Activated naive CD4-positive, alpha-beta T cell (primary cell): ENCODE data around the gene ERGIC1.

Experiments used
- DNase-seq, 4 experiments: peaks; one replicate each; lab custom pipeline; 2025; lab: John Stamatoyannopoulos, UW

The ERGIC1 gene

GRCh38 chr5:172866378-172866777 lies 32.3 kb downstream of the ERGIC1 start:
- DNase-seq: no peak

GRCh38 chr5:172866802-172867748 lies 33.0 kb downstream of the ERGIC1 start:
- no peak for DNase-seq

DNA sequence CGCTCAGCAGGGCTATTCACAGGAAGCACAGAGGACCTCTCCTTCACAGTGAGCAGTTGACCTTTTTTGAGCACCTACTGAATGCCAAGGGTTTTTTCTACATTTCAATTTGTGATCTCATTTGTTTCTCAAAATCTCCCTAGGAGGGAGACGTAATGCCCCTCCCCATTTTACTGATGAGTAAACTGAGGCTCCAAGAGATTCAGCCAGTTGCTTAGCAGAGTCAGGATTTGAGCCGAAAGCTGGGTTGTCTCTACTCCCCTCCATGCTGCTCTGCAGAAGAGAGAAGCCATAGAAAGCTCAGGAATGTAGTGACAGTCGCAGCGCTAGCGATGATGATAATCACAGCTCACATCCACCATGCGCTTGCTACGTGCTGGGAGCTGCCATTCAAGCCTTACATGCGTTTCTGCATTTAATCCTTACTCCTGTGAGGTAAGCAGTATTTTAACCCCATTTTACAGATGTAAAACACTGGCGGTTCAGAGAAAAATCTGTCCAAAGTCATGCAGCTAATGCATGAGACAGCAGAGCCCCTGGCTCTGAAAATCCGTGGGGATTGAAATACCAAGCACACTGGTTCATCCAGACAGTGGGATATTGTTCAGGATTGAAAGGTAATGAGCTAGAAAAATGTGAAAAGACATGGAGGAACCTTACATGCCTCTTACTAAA lies 33.8 kb downstream of the ERGIC1 start:
- no peak for DNase-seq

DNA sequence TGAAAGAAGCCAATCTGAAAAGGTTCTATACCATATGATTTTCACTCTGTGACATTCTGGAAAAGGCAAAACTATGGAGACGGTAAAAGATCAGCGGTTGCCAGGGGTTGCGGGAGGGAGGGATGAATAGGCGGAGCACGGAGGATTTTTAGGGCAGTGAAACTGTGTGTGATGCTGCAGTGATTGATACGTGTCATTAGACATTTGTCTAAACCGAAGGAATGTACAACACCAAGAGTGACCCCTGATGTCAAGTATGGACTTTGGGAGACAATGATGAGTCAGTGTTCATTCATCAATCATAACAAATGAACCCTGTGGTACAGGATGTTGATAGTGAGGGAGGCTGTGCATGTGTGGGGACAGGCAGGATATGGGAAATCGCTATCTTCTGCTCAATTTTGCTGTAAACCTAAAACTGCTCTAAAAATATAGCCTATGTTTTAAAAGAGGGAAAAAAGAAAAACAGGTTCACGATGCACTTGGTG lies 34.4 kb downstream of the ERGIC1 start:
- no peak for DNase-seq

GRCh38 chr5:172868924-172869591 lies 35.0 kb downstream of the ERGIC1 start:
- no peak for DNase-seq

- no peak for DNase-seq
These were observed 35.6 kb downstream of the ERGIC1 start for GRCh38 chr5:172869691-172870090.

DNA sequence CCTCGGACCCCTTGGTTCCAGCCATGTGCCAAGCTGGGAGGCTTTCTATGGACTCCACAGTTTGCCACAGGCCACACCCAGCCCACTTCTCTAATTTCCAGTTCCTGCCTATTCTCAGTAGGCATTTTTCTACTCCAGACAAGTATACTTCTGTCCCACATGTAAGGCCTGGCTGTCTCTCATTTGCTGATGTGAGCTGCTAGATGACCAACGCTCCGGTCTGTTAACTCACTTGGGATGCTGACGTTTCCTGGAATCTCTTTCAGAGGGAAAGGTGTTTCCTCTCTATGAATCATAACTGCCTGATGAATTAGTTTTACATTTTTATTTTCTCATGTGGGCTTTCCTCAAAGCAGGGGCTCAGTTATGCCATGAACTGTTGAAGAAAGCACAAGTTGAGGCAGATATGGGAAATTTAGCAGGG lies 36.3 kb downstream of the ERGIC1 start:
- no peak for DNase-seq

DNA sequence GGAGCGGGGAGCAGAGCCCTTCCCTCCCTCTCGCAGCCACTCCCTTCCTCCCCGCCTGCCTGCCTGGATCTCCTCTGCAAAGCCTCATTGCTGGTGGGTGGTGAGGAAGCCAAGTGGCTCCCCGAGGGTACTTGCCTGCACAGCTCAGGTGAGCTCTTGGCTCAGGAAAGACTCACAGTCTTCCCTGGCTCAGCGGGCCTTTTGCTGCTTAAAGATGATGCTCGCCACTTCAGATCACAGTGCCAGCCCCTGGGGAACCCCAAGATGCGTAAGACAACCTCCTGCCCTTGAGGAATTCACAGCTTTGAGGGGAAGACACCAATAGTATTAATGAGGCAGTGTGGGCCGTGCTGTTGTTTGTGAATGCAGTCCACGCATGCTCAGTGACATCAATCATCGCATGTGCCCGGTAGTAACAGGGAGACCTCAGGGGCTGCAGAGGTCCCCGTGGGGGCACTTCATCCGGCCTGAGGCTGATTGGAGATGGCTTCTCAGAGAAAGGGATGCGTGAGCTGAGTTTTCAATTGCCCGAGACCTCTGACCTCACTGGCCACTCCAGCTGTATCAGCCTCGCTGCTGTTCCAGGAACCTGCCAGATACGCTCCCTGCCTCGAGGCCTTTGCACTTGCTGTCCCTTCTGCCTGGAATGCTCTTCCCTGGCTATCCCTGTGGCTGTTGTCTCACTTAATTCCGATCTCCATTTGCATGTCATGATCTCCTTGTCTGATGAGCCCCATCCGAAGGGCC lies 36.8 kb downstream of the ERGIC1 start:
- no peak for DNase-seq

DNA sequence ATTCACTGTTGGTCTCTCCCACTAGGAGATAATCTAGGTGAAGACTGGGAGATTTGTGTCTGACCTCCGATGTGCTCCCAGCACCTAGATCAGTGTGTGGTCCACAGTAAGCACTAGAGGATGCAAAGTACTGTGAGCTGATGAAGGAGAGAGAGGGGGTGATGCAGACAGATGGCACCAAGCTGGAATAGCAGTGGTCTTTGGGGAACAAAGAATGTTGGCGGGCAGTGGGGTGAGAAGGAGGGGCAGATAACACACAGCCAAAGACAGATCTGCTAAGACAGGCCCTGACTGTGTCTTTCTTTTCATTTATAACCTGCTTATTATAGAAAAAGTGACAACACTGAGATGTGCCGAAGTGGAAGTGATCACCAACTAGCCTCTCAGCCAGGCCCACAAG lies 37.5 kb downstream of the ERGIC1 start:
- no peak for DNase-seq

- no peak for DNase-seq
These were observed 37.9 kb downstream of the ERGIC1 start for GRCh38 chr5:172871982-172872381.

DNA sequence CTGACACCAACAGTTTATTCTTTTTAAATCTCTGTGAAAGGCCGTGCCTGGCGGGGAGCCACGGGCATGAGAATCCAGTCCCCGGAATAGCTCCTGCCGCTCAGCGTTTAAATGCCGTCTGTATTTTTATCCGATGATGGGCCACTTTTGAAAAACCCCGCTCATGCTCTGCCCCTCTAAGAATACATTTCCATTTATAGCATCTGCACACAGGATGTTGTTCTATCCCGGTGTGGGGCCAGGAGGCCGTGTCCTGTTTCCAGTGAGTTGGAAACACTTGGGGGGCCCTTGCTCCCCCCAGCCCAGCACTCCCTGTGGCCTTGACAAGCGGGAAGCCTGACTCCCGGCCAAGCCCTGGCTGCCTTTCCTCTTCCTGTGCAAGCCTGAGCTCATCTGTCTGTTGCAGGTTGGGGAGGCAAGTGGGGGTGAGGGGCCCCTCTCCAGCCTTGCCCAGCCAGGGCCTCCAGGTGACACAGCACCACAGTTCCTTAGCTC lies 39.0 kb downstream of the ERGIC1 start:
- DNase-seq: no peak

- no peak for DNase-seq
These were observed 39.5 kb downstream of the ERGIC1 start for GRCh38 chr5:172873513-172873912.

- no peak for DNase-seq
These were observed 40.8 kb downstream of the ERGIC1 start for GRCh38 chr5:172874647-172875504.

DNA sequence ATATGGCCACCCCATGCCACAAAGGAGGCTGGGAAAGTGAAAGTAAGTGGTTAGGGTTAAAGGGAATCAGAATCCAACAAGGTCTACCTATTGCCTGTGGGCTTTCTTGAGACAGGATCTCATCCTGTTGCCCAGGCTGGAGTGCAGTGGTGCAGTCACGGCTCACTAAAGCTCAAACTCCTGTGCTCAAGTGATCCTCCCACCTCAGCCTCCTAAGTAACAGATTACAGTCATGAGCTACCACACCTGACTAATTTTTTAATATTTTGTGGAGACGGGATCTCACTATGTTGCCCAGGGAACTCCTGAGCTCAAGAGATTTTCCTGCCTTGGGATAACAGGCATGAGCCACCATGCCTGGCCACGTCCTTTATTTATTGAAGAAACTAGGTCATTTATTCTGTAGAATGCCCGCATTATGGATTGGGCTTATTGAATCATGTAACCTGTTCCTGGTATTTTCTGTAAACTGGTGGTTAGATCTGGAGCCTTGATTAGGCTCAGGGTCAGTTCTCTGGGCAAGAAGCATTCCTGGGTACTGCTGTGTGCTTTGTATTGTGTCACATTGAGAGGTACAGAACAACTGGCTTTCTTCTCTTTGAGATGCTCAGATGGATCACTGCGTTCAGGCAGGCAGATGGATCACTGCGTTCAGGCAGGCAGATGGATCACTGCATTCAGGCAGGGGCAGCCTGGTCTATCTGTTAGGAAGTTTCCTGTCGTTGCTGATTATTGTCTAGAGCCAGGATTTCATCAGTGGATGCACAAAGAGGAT lies 41.6 kb downstream of the ERGIC1 start:
- DNase-seq: no peak

DNA sequence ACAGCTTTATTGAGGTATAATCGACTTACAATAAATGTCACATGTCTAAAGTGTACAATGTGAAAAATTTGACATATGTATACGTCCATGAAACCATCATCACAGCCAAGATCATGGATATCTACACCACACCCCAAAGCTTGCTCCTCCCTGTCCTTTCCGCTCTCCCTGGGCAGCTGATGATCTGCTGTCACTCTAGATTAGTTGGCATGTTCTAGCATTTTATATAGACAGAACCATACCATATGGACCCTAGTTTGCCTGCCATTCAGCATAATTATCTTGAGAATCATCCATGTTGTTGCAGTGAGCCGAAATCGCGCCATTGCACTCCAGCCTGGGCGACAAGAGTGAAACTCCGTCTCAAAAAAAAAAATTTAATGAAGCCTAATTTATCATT lies 42.5 kb downstream of the ERGIC1 start:
- no peak for DNase-seq

DNA sequence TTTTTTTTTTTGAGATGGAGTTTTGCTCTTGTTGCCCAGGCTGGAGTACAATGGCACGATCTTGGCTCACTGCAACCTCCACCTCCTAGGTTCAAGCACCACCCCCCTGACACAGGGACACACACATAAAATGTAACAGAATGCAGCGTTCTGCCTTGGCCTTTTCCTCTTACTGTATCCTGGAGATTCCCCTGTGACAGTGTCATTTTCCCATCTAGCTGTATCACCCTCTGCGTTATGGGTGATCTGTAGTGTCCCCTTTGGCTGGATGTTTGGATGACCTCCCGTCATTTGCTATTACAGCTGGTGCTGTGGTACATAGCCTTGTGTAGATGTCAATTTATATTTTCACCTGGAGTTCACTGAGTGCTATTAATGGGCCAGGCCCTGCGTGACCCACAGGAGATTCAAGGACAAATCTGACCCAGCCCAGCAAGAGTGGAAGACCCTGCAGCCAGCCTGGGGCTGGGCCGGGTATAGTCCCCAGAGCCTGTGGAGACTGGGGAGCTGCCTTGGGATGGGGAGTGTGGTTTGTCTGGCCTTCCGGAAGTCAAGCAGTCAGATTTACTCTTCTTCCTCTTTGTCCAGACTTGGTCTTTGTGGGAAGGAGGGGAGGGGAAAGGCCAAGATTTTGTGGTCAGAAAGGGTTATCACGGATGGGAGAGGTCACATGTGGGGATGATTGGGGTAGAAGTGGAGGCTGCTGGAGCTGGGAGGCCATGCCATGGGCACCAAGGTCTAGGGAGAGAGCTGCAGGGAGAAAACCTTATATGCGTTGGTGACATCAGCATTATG lies 43.6 kb downstream of the ERGIC1 start:
- no peak for DNase-seq

DNA sequence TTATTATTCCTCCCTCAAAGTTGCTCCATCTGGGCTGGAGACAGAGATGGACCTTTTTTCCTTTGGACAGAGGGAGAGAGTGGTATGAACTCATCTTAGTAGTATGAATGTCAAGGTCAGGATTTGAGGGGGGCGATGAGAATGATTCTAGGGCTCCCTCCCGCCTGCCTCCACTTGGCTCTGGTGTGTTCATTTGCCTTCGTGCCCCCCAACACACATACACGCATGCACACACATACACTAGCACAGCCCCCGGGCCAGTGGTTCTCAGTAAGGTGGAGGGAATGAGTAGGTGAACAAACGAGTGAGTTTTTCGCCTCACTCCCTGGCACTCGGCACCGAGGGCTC lies 44.5 kb downstream of the ERGIC1 start:
- DNase-seq: no peak

DNA sequence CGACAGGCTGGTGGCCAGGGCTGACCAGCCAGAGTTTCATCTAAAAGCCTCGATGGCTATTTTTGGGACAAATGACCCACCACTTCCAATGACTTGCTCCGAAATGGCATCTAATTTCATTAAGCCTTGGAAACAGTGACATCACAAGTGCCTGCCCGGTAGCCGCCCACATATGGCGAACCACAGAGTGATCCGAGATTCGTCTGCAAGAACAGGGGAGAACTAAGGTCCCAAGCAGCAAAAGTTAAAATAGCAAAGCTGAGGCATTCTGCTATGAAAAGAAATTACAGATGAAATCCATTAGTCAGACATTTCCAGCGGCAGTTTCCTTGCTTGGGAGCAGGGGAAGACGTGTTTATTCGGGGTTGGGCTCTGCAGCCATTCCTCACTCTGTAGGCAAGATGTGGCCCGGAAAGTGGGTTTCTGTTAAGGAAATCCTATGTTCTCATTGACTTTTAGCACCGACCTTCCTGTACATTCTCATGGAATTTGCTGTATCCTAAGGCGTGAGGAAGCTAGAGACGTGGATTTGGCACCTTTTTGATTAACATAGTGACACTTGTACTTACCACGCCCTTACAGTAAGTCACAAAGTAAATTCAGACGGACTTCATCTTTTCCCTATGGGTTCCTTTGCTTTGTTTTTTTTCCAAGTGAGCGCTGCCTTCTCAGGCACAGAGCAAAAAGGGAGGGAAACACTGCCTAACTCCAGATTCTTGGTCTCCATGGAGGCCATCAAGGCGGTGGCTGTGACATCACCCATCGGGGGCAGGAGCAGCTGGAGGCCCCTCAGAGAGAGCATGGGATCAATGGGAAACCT lies 45.1 kb downstream of the ERGIC1 start:
- DNase-seq: no peak
